CD14-positive monocyte (primary cell): Measurements from ENCODE around the gene GAS7. TPM values are rescaled to one million over a fixed set of nuclear protein-coding genes. Genes with fewer than 3 reads are reported as not detected.

Experiments used
- DNase-seq, 3 donors: peaks; one replicate each; pipeline ENCODE4 v3.0.0-alpha.2; 2011 to 2022
- H2AFZ ChIP-seq: 2 replicates; pipeline ENCODE4 v1.6.0; 2012; ENCODE audit warnings: mild to moderate bottlenecking, low read depth, low read length, inconsistent platforms; ENCODE audit not compliant: insufficient read depth, poor library complexity, severe bottlenecking
- H3K27ac ChIP-seq, 2 donors: 1 replicate in 1 of 2; 2 replicates in 1 of 2; pipeline ENCODE4 v1.5.1; 2012 to 2013; ENCODE audit warnings: low read length in 2 of 2, control low read depth in 1 of 2, inconsistent platforms in 1 of 2, low read depth in 1 of 2, mild to moderate bottlenecking in 1 of 2
- H3K27me3 ChIP-seq, 2 donors: one replicate each; pipeline versions ENCODE4 v1.6.0 to v1.6.1; 2011 to 2013; ENCODE audit warnings: low read length in 2 of 2; ENCODE audit not compliant: control insufficient read depth in 2 of 2, insufficient read depth in 2 of 2
- H3K36me3 ChIP-seq, 2 donors: replicated peaks in 1 of 2; 1 replicate in 1 of 2; 2 replicates in 1 of 2; pipeline versions ENCODE4 v1.5.1 to v1.6.1; 2012 to 2013; ENCODE audit warnings: low read length in 2 of 2, control low read depth in 1 of 2, inconsistent platforms in 1 of 2, mild to moderate bottlenecking in 1 of 2; ENCODE audit not compliant: insufficient read depth in 2 of 2, control insufficient read depth in 1 of 2
- H3K4me1 ChIP-seq, 2 donors: 1 replicate in 1 of 2; 2 replicates in 1 of 2; pipeline versions ENCODE4 v1.5.1 to v1.6.1; 2012 to 2013; ENCODE audit warnings: low read length in 2 of 2, control low read depth in 1 of 2, inconsistent platforms in 1 of 2, mild to moderate bottlenecking in 1 of 2, moderate library complexity in 1 of 2; ENCODE audit not compliant: insufficient read depth in 2 of 2, control insufficient read depth in 1 of 2
- H3K4me2 ChIP-seq: replicated peaks from 2 replicates; pipeline ENCODE3; 2012; ENCODE audit warnings: low read length, moderate library complexity, mild to moderate bottlenecking; ENCODE audit not compliant: poor library complexity, severe bottlenecking; ENCODE audit errors: extremely low read depth
- H3K4me3 ChIP-seq, 3 experiments: fragments of 200-600 bp in 1 of 3; sonication (generic) in 1 of 3; replicated peaks in 1 of 3; 1 replicate in 2 of 3; 2 replicates in 1 of 3; pipeline ENCODE4 v1.5.1; 2011 to 2013; ENCODE audit warnings: low read length in 3 of 3, mild to moderate bottlenecking in 3 of 3, control low read depth in 2 of 3, low read depth in 2 of 3, inconsistent platforms in 1 of 3, moderate library complexity in 1 of 3
- H3K79me2 ChIP-seq: 2 replicates; pipeline ENCODE4 v1.6.0; 2012; ENCODE audit warnings: mild to moderate bottlenecking, control low read depth, inconsistent platforms, low read length, moderate library complexity; ENCODE audit not compliant: insufficient read depth
- H3K9ac ChIP-seq: 2 replicates; pipeline ENCODE4 v1.6.0; 2017; ENCODE audit warnings: low read length, mild to moderate bottlenecking; ENCODE audit not compliant: insufficient read depth, poor library complexity, severe bottlenecking
- H3K9me3 ChIP-seq, 2 donors: replicated peaks in 1 of 2; 1 replicate in 1 of 2; 2 replicates in 1 of 2; pipeline versions ENCODE4 v1.5.1 to v1.6.1; 2012 to 2013; ENCODE audit warnings: low read length in 2 of 2, control low read depth in 1 of 2; ENCODE audit not compliant: control insufficient read depth in 1 of 2, insufficient read depth in 1 of 2
- H4K20me1 ChIP-seq: 2 replicates; pipeline ENCODE4 v1.6.0; 2012; ENCODE audit warnings: mild to moderate bottlenecking, low read length, control low read depth, moderate library complexity; ENCODE audit not compliant: insufficient read depth
- H3K27ac Mint-ChIP-seq, 7 donors: one replicate each; pipeline ENCODE4 v1.8.0; 2020; ENCODE audit warnings: mild to moderate bottlenecking in 7 of 7, mixed read lengths in 7 of 7, moderate library complexity in 6 of 7, inconsistent platforms in 2 of 7
- H3K27me3 Mint-ChIP-seq, 3 donors: one replicate each; pipeline ENCODE4 v1.8.0; 2021 to 2022; ENCODE audit warnings: low read depth in 3 of 3, mild to moderate bottlenecking in 3 of 3, mixed read lengths in 3 of 3, moderate library complexity in 3 of 3, inconsistent platforms in 1 of 3
- H3K36me3 Mint-ChIP-seq, 2 donors: one replicate each; pipeline ENCODE4 v1.8.0; 2020; ENCODE audit warnings: mixed read lengths in 2 of 2, inconsistent platforms in 1 of 2, mild to moderate bottlenecking in 1 of 2
- H3K4me1 Mint-ChIP-seq: one replicate; pipeline ENCODE4 v1.8.0; 2020; ENCODE audit warnings: mild to moderate bottlenecking, mixed read lengths
- H3K4me3 Mint-ChIP-seq, 2 donors: one replicate each; pipeline ENCODE4 v1.8.0; 2020; ENCODE audit warnings: mild to moderate bottlenecking in 2 of 2, mixed read lengths in 2 of 2, moderate library complexity in 1 of 2
- H3K9me3 Mint-ChIP-seq, 7 donors: one replicate each; pipeline ENCODE4 v1.8.0; 2020 to 2022; ENCODE audit warnings: mixed read lengths in 7 of 7, mild to moderate bottlenecking in 6 of 7, moderate library complexity in 6 of 7, inconsistent platforms in 2 of 7
- CTCF ChIP-seq: fragments of 200-600 bp; IDR thresholded peaks from one replicate; pipeline ENCODE4 v1.8.0; 2022; ENCODE audit warnings: antibody characterized with exemption, mild to moderate bottlenecking
- WGBS: methylation state at CpG from one replicate; pipeline ENCODE4 v1.1.5; 2013; ENCODE audit warnings: missing lambda C conversion rate; ENCODE audit not compliant: insufficient coverage; 5-methylcytosine and 5-hydroxymethylcytosine counted together
- intact Hi-C, 2 donors: fragments of 100-400 bp; cut with micrococcal nuclease; formaldehyde crosslinking; loops; one replicate each; pipeline versions ENCODE4 v1.15.0 to v1.15.1; 2023
- polyA plus RNA-seq, 3 donors: library from polyadenylated mRNA; depleted of rRNA in 1 of 3; unstranded in 2 of 3; stranded (reverse) in 1 of 3; fragments of 300-500 nt in 2 of 3; fragments of >200 nt in 1 of 3; fragmentation: Illumina TruSeq in 2 of 3; gene quantifications; 1 replicate in 2 of 3; 2 replicates in 1 of 3; pipeline ENCODE4 v1.2.3, GENCODE V29; 2012 to 2021

GAS7 gene
- polyA plus RNA-seq, 3 donors = 53.1 to 91.9 (median 66.6) TPM

- WGBS = 83% methylated on average over 1 of the region's 8 CpGs
- Histone ChIP-seq H3K9me3 (peaks cover 0 to 13% of the 10 kb centered on the region in 2 donors), H4K20me1 (peaks cover 42% of the 10 kb centered on the region), H3K4me3 (no peak overlapping the region), H3K79me2 (peaks cover 23% of the 10 kb centered on the region), H3K4me1 (peaks cover 24 to 28% of the 10 kb centered on the region in 2 donors), H2AFZ (no peak overlapping the region), H3K9ac (no peak overlapping the region), H3K36me3 (peaks cover 0 to 3% of the 10 kb centered on the region in 2 donors), H3K4me2 (no peak overlapping the region), H3K27me3 (no peaks in the 10 kb centered on the region), H3K27ac (no peak overlapping the region)
- Mint-ChIP-seq H3K27ac (no peak overlapping the region), H3K4me1 (peaks cover 36% of the 10 kb centered on the region), H3K36me3 (peaks cover 17 to 20% of the 10 kb centered on the region in 2 donors), H3K4me3 (no peak overlapping the region), H3K27me3 (peaks cover 0 to 1% (median 1%) of the 10 kb centered on the region in 3 donors), H3K9me3 (peaks cover 10 to 27% (median 15%) of the 10 kb centered on the region in 7 donors)
- no peak for TF ChIP-seq CTCF
- intact Hi-C loops = no loop called here
- DNase-seq = no peak
These were observed 116.7 kb downstream of the GAS7 start for GRCh38 chr17:10081571-10082169.

- peaks cover 25% of the 10 kb centered on the region for H3K79me2 ChIP-seq
- H3K9me3 Mint-ChIP-seq = peaks cover 7 to 17% (median 11%) of the 10 kb centered on the region in 7 donors
- H3K4me1 ChIP-seq = peaks cover 4 to 11% of the 10 kb centered on the region in 2 donors
- no peak overlapping the region for H2AFZ ChIP-seq
- H3K36me3 ChIP-seq = no peaks in the 10 kb centered on the region
- H3K9me3 ChIP-seq = peaks cover 0 to 5% of the 10 kb centered on the region in 2 donors
- H3K4me2 ChIP-seq = no peak overlapping the region
- WGBS = 100% methylated on average over 1 of the region's 4 CpGs
- peaks cover 23% of the 10 kb centered on the region for H3K4me1 Mint-ChIP-seq
- H3K4me3 ChIP-seq = no peak overlapping the region
- H3K27me3 Mint-ChIP-seq = peaks cover 1 to 3% (median 3%) of the 10 kb centered on the region in 3 donors
- no peaks in the 10 kb centered on the region for H3K27me3 ChIP-seq
- H3K27ac Mint-ChIP-seq = peak overlapping the region in 3 of 7 donors; percentile 6 to 74 (median 70)
- H3K4me3 Mint-ChIP-seq = no peak overlapping the region
- H4K20me1 ChIP-seq = peaks cover 38% of the 10 kb centered on the region
- peak in 1 of 3 donors; percentile 26 for DNase-seq
- TF ChIP-seq CTCF = no peak
- intact Hi-C loops = no loop called here
- H3K9ac ChIP-seq = no peak overlapping the region
- H3K27ac ChIP-seq = no peak overlapping the region
- H3K36me3 Mint-ChIP-seq = peaks cover 9 to 17% of the 10 kb centered on the region in 2 donors
These were observed 120.7 kb downstream of the GAS7 start for GRCh38 chr17:10077561-10078299.
